Astrocyte (in vitro differentiated cells and primary cell): ENCODE data around the gene OTOG. TPM values are rescaled to one million over a fixed set of nuclear protein-coding genes. Genes with fewer than 3 reads are reported as not detected.

Experiments
- DNase-seq: peaks from one replicate; pipeline ENCODE4 v3.0.0-alpha.2; 2010; ENCODE audit warnings: low read depth
- FAIRE-seq: peaks from 2 replicates; lab custom pipeline; 2011; peaks lifted over from hg19 to GRCh38; lab: Jason Lieb, UNC
- H2AFZ ChIP-seq: 2 replicates; pipeline ENCODE4 v1.6.0; 2012; ENCODE audit warnings: low read depth, low read length, inconsistent platforms
- H3K27ac ChIP-seq: 2 replicates; pipeline ENCODE4 v1.5.1; 2011; ENCODE audit warnings: low read depth, low read length, inconsistent platforms
- H3K27me3 ChIP-seq: 2 replicates; pipeline ENCODE4 v1.6.0; 2011; ENCODE audit warnings: low read length, inconsistent platforms; ENCODE audit not compliant: insufficient read depth
- H3K36me3 ChIP-seq: 2 replicates; pipeline ENCODE4 v1.5.1; 2011; ENCODE audit warnings: low read length, inconsistent platforms; ENCODE audit not compliant: insufficient read depth
- H3K4me1 ChIP-seq: 2 replicates; pipeline ENCODE4 v1.5.1; 2011; ENCODE audit warnings: low read length, inconsistent platforms; ENCODE audit not compliant: insufficient read depth
- H3K4me2 ChIP-seq: 2 replicates; pipeline ENCODE4 v1.6.0; 2012; ENCODE audit warnings: low read length, inconsistent platforms
- H3K4me3 ChIP-seq: 2 replicates; pipeline ENCODE4 v1.5.1; 2011; ENCODE audit warnings: low read depth, mild to moderate bottlenecking, low read length, inconsistent platforms; ENCODE audit not compliant: insufficient read depth
- H3K79me2 ChIP-seq: 2 replicates; pipeline ENCODE4 v1.6.0; 2012; ENCODE audit warnings: mild to moderate bottlenecking, low read length, inconsistent platforms; ENCODE audit not compliant: insufficient read depth
- H3K9ac ChIP-seq: 2 replicates; pipeline ENCODE4 v1.6.0; 2012; ENCODE audit warnings: mild to moderate bottlenecking, low read length, inconsistent platforms
- H3K9me3 ChIP-seq: 2 replicates; pipeline ENCODE4 v1.5.1; 2012; ENCODE audit warnings: low read depth, mild to moderate bottlenecking, low read length, inconsistent platforms; ENCODE audit not compliant: insufficient read depth
- H4K20me1 ChIP-seq: 2 replicates; pipeline ENCODE4 v1.6.0; 2012; ENCODE audit warnings: low read length, inconsistent platforms; ENCODE audit not compliant: insufficient read depth
- H3K27ac Mint-ChIP-seq: one replicate; pipeline ENCODE4 v1.8.0; 2021; ENCODE audit warnings: mild to moderate bottlenecking, mixed read lengths; ENCODE audit not compliant: unreplicated experiment
- H3K27me3 Mint-ChIP-seq: one replicate; pipeline ENCODE4 v1.8.0; 2021; ENCODE audit warnings: low read depth, mixed read lengths; ENCODE audit not compliant: unreplicated experiment
- H3K36me3 Mint-ChIP-seq: one replicate; pipeline ENCODE4 v1.8.0; 2021; ENCODE audit warnings: low read depth, mixed read lengths; ENCODE audit not compliant: unreplicated experiment
- H3K4me1 Mint-ChIP-seq: one replicate; pipeline ENCODE4 v1.8.0; 2021; ENCODE audit warnings: low read depth, mixed read lengths; ENCODE audit not compliant: unreplicated experiment
- H3K4me3 Mint-ChIP-seq: one replicate; pipeline ENCODE4 v1.8.0; 2021; ENCODE audit warnings: mild to moderate bottlenecking, moderate library complexity, mixed read lengths; ENCODE audit not compliant: unreplicated experiment
- H3K9me3 Mint-ChIP-seq: one replicate; pipeline ENCODE4 v1.8.0; 2021; ENCODE audit warnings: mild to moderate bottlenecking, mixed read lengths; ENCODE audit not compliant: unreplicated experiment
- EZH2 ChIP-seq: IDR thresholded peaks from 2 replicates; pipeline ENCODE4 v1.6.1; 2012; ENCODE audit warnings: mild to moderate bottlenecking, low read length, inconsistent platforms; ENCODE audit not compliant: insufficient read depth
- total RNA-seq: library from RNA; stranded (reverse); gene quantifications from 2 replicates; pipeline ENCODE4 v1.2.1, GENCODE V29; 2021
- TF ChIP-seq, protein P1 (sequence below): IDR thresholded peaks from 2 replicates; pipeline ENCODE4 v1.5.1; 2011; ENCODE audit warnings: low read depth, mild to moderate bottlenecking, inconsistent platforms, low read length, moderate library complexity; ENCODE audit not compliant: insufficient read depth

OTOG gene
- total RNA-seq, 1 donor from 2014 or later: not detected

DNA sequence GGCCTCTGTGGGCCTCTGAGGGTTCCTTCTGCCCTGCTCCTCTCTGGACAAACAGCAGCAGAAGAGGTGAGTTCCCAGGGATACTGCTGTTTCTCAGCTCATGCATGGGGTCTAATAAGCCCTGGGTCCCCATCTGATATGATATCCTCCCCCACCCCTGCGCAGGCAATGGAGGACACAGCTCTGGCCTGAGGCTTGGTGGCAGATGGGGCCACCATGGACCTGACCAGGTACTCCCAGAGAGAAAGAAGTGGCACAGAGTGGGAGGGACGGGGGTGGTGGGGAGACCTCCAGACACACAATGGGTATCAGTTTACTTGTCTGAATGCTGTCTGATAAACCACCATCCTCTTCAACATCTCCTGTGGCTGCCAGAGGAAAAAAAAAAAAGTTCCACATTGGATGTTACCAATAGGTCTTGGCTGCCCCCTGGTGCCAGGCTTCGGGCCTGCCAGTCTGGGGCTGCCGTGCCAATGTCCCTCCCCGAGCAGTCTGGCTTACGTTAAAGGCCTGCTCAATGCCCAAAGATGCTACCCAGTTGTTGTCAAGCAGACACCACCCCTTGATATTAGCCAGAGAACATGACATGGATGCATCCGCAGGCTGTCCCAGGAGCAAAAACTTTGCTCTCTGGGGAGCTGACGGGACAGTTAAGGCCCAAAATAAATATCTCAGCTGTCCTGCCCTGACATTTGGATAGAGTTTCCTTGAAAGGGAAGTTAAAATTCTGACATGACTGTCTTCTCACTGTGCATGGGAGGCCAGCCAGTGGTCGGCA lies 42.5 kb upstream of the OTOG start:
- no peak overlapping the region for H3K9ac ChIP-seq

DNA sequence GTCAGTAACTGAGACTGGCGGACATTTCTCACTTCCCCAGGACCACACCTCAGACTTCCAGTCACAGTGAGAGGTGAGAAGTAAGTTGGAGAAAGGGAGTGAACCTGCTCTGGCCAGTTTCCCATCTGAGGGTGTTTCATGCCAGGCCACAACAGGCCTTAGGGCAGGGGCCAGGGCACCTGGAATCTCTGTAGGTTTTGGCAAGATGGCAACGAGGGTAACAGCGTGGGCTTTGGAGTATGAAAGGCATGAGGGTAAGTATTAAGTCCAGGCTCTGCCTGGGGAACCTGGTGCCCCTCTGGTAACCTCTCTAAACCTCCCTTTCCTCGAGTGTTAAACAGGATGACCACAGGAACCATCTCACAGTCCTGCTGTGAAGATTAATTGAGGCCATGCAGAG lies 41.9 kb upstream of the OTOG start:
- no peak overlapping the region for H3K4me3 ChIP-seq
- peaks cover 44% of the 10 kb centered on the region for H3K27me3 Mint-ChIP-seq

More for the DNA sequence above, 42.5 kb upstream of the OTOG start:
- no peaks in the 10 kb centered on the region for H3K4me1 ChIP-seq
- Mint-ChIP-seq H3K4me3 (no peak overlapping the region), H3K4me1 (peaks cover 12% of the 10 kb centered on the region), H3K9me3 (no peaks in the 10 kb centered on the region), H3K27me3 (peaks cover 47% of the 10 kb centered on the region), H3K36me3 (no peaks in the 10 kb centered on the region), H3K27ac (no peak overlapping the region)
- no peaks in the 10 kb centered on the region for H3K79me2 ChIP-seq
- H2AFZ ChIP-seq: no peak overlapping the region
- no peaks in the 10 kb centered on the region for H4K20me1 ChIP-seq
- no peak overlapping the region for H3K4me2 ChIP-seq
- peaks cover 5% of the 10 kb centered on the region for H3K27me3 ChIP-seq
- no peak for FAIRE-seq
- H3K9me3 ChIP-seq: no peaks in the 10 kb centered on the region
- H3K27ac ChIP-seq: no peak overlapping the region
- TF ChIP-seq EZH2: no peak
- TF ChIP-seq, protein P1, sequence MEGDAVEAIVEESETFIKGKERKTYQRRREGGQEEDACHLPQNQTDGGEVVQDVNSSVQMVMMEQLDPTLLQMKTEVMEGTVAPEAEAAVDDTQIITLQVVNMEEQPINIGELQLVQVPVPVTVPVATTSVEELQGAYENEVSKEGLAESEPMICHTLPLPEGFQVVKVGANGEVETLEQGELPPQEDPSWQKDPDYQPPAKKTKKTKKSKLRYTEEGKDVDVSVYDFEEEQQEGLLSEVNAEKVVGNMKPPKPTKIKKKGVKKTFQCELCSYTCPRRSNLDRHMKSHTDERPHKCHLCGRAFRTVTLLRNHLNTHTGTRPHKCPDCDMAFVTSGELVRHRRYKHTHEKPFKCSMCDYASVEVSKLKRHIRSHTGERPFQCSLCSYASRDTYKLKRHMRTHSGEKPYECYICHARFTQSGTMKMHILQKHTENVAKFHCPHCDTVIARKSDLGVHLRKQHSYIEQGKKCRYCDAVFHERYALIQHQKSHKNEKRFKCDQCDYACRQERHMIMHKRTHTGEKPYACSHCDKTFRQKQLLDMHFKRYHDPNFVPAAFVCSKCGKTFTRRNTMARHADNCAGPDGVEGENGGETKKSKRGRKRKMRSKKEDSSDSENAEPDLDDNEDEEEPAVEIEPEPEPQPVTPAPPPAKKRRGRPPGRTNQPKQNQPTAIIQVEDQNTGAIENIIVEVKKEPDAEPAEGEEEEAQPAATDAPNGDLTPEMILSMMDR: peak; percentile 80
- peak; percentile 7 for DNase-seq
- H3K36me3 ChIP-seq: no peaks in the 10 kb centered on the region
- no peak overlapping the region for H3K4me3 ChIP-seq

More for the DNA sequence above, 41.9 kb upstream of the OTOG start:
- Mint-ChIP-seq H3K4me3 (no peak overlapping the region), H3K4me1 (peaks cover 12% of the 10 kb centered on the region), H3K36me3 (no peaks in the 10 kb centered on the region), H3K9me3 (no peaks in the 10 kb centered on the region), H3K27ac (no peak overlapping the region)
- Histone ChIP-seq H2AFZ (no peak overlapping the region), H3K79me2 (no peaks in the 10 kb centered on the region), H3K4me1 (no peaks in the 10 kb centered on the region), H3K4me2 (no peak overlapping the region), H3K9me3 (no peaks in the 10 kb centered on the region), H3K9ac (no peak overlapping the region), H3K27ac (no peak overlapping the region), H3K36me3 (no peaks in the 10 kb centered on the region), H3K27me3 (peaks cover 3% of the 10 kb centered on the region), H4K20me1 (no peaks in the 10 kb centered on the region)
- FAIRE-seq: no peak
- DNase-seq: no peak
- TF ChIP-seq, protein P1: no peak
- no peak for TF ChIP-seq EZH2
